Prostate gland (tissue), 2 donors: ENCODE measurements around the gene RXRB.

Experiments used
- CTCF ChIP-seq, 4 experiments: fragments of 200-600 bp in 2 of 4; fragments of 450-650 bp in 2 of 4; sonication (generic) in 2 of 4; IDR thresholded peaks; 1 replicate in 3 of 4; 2 replicates in 1 of 4; pipeline ENCODE4 v1.5.1; 2016 to 2019; ENCODE audit warnings: antibody characterized with exemption in 4 of 4, mild to moderate bottlenecking in 2 of 4, moderate library complexity in 2 of 4
- POLR2A ChIP-seq: fragments of 450-650 bp; IDR thresholded peaks from one replicate; pipeline ENCODE4 v1.6.1; 2016; ENCODE audit warnings: antibody characterized with exemption, mild to moderate bottlenecking

GRCh38 chr6:33151050-33151449 lies 49.4 kb downstream of the RXRB start:
- no peak for TF ChIP-seq CTCF (IDR thresholded peaks at IDR 0.05)
- no peak for TF ChIP-seq POLR2A
